Measurements from ENCODE around the gene FBRSL1.

The FBRSL1 gene

GRCh38 chr12:132560614-132561426 is 70.9 kb downstream of the FBRSL1 start:
- no peak for DNase-seq

Data from NK-92 treated with Interleukin-12 subunit alpha and Interleukin-12 subunit beta, amount 100 ng/mL, for 24 hours (cell line).